ENCODE measurements around the gene RPL27.
"Not testable (repeated sequence)": the region's sequence is repeated elsewhere in the genome, so short reads cannot be mapped to it uniquely, and the experiment has no call there.

Gene RPL27

DNA sequence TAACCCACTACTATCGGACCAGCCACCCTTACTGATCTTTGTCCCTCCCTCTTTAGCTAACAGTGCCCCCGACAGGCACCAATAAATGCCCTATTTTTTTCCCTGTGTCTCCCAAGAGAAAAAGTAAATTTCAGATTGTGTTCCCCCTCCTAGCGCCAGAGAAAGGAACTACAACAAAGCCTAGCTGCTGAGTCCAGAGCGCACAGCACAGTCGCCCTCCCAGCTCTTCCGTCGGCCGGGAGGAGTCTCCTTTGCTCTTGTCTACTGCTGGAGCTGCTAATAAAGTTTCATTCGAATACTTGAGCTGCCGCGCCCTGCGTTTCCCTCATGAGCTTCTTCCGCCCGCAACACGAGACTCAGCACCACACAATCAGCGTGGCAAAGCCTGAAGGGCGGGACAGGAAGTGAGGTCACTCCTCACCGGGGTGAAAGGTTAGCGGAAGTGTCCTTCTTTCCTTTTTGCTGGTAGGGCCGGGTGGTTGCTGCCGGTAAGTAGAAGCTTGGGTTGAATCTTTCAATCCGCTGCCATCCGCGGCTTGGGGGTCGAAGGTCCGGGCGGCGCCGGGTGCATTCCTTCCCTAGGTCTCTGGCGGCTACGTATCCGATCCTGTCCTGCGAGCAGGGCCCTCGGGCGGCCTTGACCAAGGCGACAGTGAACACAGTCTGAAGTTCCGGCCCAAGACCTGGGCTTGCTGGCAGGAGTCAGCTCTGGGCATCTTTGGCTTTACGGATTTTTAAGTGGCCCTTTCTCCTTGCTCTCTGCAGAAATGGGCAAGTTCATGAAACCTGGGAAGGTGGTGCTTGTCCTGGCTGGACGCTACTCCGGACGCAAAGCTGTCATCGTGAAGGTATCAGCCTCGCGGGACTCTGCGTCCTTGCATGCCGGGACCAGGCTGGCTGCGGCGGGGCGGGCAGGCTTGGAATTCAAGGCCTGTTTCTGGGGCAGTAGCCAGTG, at the start of gene RPL27:
Gene RPL27 (plus strand): TSS at position 436 of the 955 bp plus-strand sequence. CDS start 332 bp downstream, at position 768.
- DNase-seq (ENCODE audit: low read depth in 2 of 2) = peak; percentile 93 to 95

DNA sequence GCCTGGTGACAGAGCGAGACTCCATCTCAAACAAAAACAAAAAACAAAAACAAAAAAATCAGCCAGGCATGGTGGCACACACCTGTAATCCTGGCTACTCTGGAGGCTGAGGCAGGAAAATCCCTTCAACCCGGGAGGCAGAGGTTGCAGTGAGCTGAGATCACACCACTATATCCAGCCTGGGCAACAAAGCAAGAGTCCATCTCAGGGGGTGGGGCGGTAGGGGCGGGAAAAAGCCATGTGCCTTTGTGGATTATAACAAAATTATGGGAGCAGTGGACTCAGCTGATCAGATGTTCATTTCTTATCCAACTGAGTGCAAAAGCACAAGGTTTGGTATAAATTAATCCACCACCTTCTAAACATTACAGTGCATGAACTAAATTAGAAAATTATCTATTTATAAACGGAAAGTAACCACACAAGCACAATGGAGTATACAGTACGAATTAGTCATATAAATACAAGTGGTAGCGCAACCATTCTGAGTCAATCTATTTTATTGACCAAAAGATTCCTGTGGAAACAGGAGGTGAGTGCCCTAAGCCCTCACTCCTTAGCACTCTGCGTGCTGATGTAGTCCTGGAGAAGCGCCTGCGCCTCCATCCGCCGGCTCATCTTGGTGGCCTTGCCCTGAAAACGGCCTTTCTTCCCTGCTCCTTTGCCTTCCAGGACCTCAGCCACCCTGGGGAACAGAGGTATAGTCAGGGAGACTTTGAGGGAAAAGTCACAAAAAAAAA, 48.0 kb upstream of the RPL27 start:
- no peak for DNase-seq (ENCODE audit: low read depth in 2 of 2)

DNA sequence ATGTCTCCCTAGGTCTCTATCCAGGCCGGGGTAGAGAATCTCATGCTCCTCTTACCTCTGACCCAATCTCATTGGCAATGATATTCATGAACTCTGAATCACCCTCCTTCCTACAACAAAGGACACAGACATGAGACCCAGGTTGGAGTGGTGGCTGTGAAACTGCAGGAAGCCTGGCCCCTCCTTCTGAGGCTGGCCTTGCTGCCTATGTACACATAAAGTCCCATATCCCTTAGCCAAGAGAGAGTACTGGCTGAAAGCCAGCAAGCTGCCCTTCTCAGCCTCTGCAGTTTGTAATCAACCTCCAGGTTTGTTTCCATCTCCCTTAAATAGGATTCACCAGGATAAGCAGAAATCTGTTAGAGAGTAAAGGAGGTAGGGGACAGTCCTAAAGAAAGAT, 44.5 kb upstream of the RPL27 start:
- DNase-seq (ENCODE audit: low read depth in 2 of 2) = no peak

DNA sequence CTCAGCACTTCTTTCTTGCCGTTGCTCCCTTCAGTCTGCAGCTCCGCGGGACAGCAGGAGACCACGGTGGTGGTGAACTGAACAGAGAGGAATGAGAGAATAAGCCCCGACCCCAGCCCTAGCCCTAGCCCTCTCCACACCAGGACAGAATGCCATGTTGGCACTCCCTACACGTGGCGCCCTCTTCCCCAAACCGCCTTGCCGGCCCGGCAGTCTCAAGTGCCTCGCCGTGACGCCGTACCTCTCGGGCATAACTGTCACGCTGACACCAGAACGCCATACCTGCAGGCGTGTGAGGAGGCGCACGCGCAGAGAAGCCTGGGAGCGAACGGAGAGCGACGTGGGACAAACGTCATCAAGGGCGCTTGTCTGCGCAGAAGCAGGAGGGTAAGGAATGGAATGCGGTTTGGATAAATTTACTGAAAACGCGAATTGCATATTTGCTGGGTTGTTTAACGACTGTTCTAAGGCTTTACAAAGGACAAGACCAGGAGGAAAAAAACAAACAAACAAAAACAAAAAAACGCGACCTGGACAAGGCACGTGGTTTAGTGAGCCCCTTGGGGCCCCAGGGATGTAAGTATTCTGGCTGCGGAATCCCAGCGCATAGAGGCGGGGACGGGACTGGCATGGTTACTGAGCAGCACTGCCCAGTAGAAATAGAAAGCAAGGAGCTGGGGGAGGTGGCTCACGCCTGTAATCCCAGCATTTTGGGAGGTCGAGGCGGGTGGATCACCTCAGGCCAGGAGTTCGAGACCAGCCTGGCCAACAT, 33.9 kb upstream of the RPL27 start, which contains the start of gene AARSD1:
Gene AARSD1 (minus strand): TSS at position 294 of the 772 bp plus-strand sequence. CDS start 14 bp downstream, at position 280.
- peak; percentile 61 to 64 for DNase-seq (ENCODE audit: low read depth in 2 of 2)

DNA sequence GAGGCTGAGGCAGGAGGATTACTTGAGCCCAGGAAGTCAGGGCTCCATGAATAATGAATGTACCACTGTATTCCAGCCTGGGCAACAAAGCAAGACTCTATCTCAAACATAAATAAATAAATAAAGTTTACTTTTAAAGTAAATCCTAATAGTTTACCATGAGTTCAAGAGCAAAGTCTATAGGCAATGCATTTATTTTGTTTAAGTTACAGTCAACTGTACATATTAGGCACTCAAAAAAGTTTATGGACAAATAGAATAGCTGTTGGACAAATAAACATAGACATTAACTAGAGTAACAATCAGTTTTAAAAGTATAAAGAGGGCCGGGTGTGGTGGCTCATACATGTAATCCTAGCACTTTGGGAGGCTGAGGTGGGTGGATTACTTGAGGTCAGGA, 30.3 kb upstream of the RPL27 start:
- DNase-seq (ENCODE audit: low read depth in 2 of 2) = no peak

DNA sequence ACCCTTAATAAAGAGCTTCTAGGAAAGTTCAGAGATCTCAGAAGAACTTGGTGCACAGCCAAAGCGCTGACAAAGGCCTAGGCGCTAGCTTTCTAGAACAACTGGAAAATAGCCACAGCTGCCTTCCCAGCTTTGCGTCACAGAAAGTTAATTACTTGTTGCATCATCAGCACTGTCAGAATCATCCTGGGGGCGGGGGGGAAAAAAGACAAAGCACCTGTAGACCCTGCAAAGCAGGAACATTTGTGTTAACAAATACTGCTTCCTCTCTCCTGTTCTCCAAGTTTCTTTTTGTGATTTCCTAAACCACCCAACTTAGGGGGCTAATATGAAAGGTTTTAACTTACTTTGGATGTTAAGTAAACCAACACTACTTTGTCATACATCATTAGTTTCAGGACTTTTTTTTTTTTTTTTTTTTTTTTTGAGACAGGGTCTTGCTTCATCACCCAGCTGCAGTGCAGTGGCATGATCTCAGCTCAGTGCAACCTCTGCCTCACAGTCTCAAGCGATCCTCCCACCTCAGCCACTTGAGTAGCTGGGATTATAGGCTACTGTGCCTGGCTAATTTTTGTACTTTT, 29.1 kb upstream of the RPL27 start:
- DNase-seq (ENCODE audit: low read depth in 2 of 2) = no peak

DNA sequence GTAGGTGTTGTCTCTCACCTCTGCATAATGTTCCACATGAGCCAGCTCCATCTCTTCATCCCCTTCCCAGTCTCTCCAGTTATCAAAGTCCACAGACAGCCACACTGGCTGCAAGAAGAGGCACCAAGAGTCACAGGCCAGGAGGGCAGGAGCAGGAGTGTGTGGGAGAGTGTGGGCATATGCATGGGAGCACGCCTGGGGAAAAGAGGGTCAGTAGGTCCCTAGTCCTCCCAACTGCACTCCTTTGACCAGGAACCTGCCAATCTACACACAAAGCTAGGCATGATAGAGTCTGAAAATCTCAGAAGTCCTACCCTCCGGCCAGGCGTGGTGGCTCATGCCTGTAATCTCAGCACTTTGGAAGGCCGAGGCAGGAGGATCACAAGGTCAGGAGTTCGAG, 26.6 kb upstream of the RPL27 start:
- DNase-seq (ENCODE audit: low read depth in 2 of 2) = no peak

DNA sequence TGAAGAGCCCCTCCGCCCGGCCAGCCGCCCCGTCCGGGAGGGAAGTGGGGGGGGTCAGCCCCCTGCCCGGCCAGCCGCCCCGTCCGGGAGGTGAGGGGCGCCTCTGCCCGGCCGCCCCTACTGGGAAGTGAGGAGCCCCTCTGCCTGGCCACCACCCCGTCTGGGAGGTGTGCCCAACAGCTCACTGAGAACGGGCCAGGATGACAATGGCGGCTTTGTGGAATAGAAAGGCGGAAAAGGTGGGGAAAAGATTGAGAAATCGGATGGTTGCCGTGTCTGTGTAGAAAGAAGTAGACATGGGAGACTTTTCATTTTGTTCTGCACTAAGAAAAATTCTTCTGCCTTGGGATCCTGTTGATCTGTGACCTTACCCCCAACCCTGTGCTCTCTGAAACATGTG, 24.9 kb upstream of the RPL27 start:
- DNase-seq (ENCODE audit: low read depth in 2 of 2) = not testable (repeated sequence)

DNA sequence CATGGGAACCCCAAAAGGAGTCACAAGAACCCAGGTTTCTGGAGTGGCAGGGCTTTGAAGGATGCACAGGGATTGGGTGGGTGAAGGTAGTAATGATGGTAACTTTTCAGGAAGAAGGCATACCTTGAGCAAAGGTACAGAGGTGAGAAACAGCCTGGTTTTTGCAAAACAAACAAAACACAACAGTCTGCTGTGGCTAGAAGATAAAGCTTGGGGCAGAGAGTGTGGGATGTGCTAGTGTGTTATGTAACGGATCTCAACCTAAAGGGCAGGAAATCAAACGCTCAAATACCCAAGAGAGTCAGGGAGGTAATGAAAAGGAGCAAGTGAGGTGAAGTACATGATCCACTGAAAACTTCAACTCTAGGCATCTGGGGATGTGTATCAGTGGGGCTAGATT, 23.0 kb upstream of the RPL27 start:
- no peak for DNase-seq (ENCODE audit: low read depth in 2 of 2)

DNA sequence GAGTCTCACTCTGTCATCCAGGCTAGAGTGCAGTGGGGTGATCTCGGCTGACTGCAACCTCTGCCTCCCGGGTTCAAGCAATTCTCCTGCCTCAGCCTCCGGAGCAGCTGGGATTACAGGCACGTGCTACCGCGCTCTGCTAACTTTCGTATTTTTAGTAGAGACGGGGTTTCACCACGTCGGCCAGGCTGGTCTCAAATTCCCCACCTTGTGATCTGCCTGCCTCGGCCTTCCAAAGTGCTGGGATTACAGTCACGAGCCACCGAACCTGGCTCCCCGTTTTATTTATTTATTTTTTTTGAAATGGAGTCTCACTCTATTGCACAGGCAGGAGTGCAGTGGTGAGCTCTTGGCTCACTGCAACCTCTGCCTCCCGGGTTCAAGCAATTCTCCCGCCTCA, 22.5 kb upstream of the RPL27 start:
- DNase-seq (ENCODE audit: low read depth in 2 of 2) = not testable (repeated sequence)

DNA sequence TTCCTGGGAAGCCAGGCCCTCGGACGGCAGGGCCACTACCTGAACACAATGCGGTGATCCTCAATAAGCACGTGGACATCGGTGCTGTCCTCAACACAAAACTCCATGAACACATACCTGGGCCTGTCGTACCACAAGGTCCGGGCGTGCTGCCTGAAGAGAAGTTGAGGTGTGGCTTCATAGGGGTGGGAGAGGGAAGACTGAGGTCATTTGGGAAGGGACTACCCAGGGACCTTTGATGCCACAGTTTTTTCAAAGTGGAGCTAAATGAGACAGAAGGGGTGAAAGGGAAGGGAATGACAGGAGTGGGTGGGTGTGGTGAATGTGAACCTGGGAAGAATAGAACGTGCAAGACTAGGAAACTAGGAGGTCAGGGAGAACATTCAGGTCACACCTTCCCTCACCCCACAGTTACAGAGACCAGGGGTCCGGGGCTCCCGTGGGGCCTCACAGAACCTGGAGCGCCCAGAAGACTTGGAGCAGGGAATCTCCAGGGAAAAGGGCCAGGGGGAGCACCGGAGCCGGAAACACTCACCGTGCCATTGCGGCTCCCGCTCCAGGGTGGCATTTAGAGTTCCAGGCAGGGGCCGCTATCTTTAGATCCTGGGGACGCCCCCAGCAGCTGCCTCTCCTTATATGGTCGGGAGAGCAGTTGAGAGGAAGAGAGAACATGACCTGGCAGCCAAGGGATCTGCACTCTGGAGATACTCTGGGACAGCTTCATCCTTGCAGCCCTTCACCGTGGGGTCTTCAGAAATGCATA, 18.5 kb upstream of the RPL27 start, which contains the start of gene PTGES3L:
Gene PTGES3L (minus strand): TSS at position 570 of the 763 bp plus-strand sequence. CDS start 27 bp downstream, at position 543.
- DNase-seq (ENCODE audit: low read depth in 2 of 2) = no peak

DNA sequence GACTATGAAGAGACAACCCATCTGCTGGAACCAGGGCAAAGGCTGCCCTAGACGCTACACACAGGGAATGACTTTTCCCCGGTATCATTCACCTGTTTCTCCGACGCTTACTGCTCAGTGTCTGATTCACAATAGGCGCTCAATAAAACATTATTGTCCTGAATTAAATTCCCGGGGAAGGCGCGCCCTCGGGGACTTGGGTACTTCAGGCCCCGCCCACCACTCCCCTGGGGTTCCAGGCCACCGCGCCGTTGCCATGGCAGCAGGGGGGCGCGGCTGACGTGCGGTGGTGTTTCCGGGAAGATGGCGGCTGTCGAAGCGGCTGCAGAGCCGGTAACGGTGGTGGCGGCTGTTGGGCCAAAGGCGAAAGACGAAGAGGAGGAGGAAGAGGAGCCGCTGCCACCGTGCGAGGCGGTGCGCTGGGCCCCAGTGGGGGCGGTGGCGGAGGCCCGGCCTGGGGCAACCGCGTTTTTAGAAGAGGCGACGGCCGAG, 17.9 kb upstream of the RPL27 start, which contains the start of gene RUNDC1:
Gene RUNDC1 (plus strand): TSS at position 292 of the 492 bp plus-strand sequence. CDS start 12 bp downstream, at position 304.
- peak; percentile 79 to 85 for DNase-seq (ENCODE audit: low read depth in 2 of 2)

DNA sequence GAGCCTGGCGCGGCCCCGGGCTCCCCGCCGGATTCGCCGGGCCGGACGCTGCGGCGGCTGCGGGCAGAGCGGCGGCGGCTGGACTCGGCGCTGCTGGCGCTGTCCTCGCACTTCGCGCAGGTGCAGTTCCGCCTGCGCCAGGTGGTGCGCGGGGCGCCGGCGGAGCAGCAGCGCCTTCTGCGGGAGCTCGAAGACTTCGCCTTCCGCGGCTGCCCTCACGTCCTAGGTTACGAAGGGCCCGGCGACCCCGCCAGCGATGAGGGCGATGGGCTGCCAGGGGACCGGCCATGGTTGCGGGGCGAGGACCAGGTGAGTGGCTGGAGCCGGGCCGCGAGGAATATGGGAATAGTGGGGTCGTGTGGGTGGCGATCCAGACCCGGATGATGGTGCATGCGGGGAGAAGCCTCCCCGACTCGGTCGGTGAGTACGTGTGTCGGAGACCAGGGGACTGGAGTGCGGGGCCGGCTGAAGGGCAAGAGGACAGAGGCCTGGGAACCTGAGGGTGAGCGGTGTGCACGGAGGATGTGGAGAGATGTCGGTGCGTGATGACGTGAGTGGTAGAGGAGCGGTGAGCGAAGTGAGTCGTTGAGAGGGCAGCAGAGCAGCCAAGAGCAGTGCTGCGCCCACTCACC, 17.3 kb upstream of the RPL27 start:
- DNase-seq (ENCODE audit: low read depth in 2 of 2) = no peak

DNA sequence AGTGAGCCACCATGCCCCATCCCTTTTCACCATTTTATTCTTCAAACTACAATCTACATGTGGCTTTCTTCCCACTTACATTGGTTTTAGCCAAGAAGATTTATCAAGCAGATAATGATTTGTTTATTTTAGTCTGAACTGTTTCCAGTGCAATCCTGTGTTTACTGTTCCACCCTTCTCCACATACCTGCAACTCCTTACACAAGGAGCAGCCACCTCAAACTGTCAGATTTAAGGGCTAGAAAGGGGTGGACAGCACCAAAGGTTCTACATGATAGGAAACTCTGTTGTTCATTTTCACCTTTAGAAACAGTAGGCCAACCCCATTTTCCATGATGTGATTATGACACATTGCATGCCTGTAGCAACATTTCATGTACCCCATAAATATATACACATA, 16.0 kb upstream of the RPL27 start:
- no peak for DNase-seq (ENCODE audit: low read depth in 2 of 2)

DNA sequence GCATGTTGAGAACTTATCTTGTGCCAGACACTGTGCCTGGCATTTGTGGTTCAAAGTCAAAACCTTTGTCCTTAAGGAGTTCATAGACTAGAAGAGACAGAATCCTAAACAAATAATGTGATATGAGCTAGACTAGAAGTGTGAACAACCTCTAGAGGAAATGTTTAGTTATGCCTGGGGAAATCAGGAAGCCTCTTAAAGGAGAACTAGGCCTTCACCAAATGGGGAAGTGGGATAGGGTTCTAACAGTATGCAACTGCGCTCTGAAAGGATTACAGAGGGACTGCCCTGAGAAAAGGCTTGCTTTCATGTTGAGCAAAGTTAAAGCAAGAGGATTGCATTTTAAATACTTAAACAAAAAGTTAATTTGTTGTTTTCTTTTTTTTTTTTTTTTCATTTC, 13.0 kb upstream of the RPL27 start:
- DNase-seq (ENCODE audit: low read depth in 2 of 2) = no peak

DNA sequence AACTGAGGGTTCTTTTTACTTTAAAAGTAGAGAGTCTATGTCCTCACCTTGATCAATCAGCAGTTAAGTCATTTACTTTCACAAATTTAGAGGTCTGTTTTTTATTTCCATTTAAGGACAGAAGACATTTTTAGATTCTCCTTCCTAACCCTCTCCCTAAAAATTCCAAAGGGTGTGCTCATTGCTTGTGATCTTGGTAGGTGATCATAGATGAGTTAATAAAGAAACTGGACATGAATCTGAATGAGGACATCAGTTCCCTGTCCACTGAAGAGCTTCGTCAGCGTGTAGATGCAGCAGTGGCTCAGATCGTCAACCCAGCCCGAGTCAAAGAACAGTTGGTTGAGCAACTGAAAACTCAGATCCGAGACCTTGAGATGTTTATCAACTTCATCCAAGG, 9.1 kb upstream of the RPL27 start:
- no peak for DNase-seq (ENCODE audit: low read depth in 2 of 2)

DNA sequence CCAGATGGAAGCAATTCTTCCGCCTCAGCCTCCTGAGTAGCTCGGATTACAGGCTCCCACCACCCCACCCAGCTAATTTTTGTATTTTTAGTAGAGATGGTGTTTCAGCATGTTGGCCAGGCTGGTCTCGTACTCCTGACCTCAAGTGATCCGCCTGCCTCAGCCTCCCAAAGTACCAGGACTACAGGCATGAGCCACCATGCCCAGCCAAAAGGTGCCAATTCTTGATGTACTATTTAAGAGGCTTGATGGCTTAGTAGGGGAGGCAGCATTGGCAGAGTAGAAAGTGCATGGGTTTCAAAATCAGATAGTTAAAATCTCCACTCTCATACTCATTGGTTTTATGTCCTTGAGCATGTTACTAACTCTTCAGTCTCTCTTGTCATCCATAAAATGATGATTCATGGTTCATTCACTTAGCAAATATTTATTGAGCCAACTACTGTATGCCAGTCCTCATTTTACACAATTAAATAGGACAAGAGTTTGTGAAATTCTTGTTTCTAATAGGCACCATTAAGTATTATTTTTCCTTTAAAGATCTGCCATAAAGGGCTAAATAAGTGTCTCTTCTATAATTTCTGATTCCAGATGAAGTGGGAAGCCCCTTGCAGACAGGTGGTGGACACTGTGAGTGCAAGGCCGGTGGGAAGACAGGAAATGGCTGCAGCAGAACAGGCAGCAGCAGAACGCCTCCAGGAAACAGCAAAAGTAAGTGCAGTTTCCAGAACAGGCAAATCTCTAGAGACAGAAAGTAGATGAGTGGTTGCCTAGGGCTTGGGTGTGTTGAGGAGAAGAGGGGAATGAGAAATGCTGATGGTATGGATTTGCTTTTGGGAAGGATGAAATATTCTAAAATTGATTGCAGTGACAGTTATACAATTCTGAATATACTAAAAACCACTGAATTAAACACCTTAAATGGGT, 8.2 kb upstream of the RPL27 start:
- no peak for DNase-seq (ENCODE audit: low read depth in 2 of 2)

DNA sequence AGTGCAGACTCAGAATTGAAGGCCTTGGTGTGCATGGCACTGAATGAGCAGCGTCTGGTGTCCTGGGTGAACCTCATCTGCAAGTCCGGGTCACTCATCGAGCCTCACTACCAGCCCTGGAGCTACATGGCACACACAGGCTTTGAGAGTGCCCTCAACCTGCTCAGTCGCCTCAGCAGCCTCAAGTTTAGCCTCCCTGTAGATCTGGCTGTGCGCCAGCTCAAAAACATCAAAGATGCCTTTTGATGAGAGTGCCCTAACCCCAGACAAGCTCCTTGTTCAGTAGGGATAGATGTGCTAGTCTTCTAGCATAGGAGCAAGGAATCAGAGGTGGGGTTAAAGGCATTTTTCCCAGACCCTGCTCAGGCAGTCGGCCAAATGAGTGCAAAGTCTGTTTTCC, 6.7 kb upstream of the RPL27 start:
- no peak for DNase-seq (ENCODE audit: low read depth in 2 of 2)

DNA sequence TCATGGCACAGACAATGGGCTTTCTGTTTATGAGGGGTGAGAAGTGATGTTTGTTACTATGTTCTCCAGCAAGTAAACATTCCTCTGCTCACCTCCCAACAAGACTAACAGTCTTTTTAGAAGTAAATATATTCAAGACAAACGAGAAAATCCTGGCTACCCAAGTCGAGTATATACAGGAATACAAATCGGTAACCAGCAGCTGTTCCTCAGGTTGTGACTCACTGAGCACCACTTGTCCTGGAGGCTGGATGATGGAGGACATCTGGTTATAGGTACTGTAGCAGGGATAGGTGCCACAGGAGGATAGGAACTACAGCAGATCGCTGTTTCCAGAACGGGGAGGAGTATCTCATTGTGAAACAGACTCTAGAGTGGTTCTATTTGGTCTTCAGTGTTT, 5.3 kb upstream of the RPL27 start:
- DNase-seq (ENCODE audit: low read depth in 2 of 2) = no peak

Data from stimulated activated CD4-positive, alpha-beta T cell treated with anti-CD3 and anti-CD28 coated beads, Interleukin-1b, Interleukin-23, amount 100 ng/mL, for 1 hour (primary cell).